ENCODE results near the gene PHACTR1.

- TF ChIP-seq POLR2A (IDR thresholded peaks at IDR 0.05; ENCODE audit: low read depth, low read length) (no peak), TAF1 (IDR thresholded peaks at IDR 0.05; ENCODE audit: borderline replicate concordance, low read depth, low read length) (no peak), POLR2AphosphoS5 (IDR thresholded peaks at IDR 0.05; ENCODE audit: low read depth, low read length) (no peak)
These were observed 84.6 kb downstream of the PHACTR1 start for GRCh38 chr6:12801141-12801540.

Data from GM12892 (cell line).